Right lobe of liver (tissue), 4 donors: ENCODE measurements around the gene ALG12.

Source experiments
- CTCF ChIP-seq, 4 donors: fragments of 200-600 bp in 3 of 4; fragments of 450-650 bp in 1 of 4; IDR thresholded peaks; one replicate each; pipeline versions ENCODE4 v1.5.1 to v1.8.0; 2016 to 2022; ENCODE audit warnings: antibody characterized with exemption in 4 of 4, mild to moderate bottlenecking in 2 of 4
- POLR2A ChIP-seq: fragments of 450-650 bp; IDR thresholded peaks from one replicate; pipeline ENCODE4 v1.6.1; 2017; ENCODE audit warnings: antibody characterized with exemption, mild to moderate bottlenecking
- donor health status: DM: no; HTN: no; CAD: no.
- donor health status: DM: no; HTN: no; CAD: no.
- donor health status: DM: no; HTN: yes; CAD: no.

GRCh38 chr22:49956418-49956770 is 38.2 kb upstream of the ALG12 start:
- TF ChIP-seq CTCF (IDR thresholded peaks at IDR 0.05) (no peak), POLR2A (no peak)
